Upper lobe of left lung (tissue), 4 donors: ENCODE results near the gene ZNF846.
"Not testable (repeated sequence)": the region's sequence is repeated elsewhere in the genome, so short reads cannot be mapped to it uniquely, and the experiment has no call there.

Experiments used
- POLR2A ChIP-seq, 4 donors: fragments of 450-650 bp; IDR thresholded peaks; one replicate each; pipeline ENCODE4 v1.5.1; 2016 to 2017; ENCODE audit warnings: antibody characterized with exemption in 4 of 4, mild to moderate bottlenecking in 2 of 4
- POLR2AphosphoS5 ChIP-seq, 2 donors: sonication (generic); formaldehyde crosslinking; IDR thresholded peaks; one replicate each; pipeline ENCODE4 v1.5.1; 2017; ENCODE audit warnings: antibody characterized with exemption in 2 of 2
- TF ChIP-seq, protein P1 (sequence below), 6 experiments: fragments of 450-650 bp in 4 of 6; fragments of 200-600 bp in 2 of 6; sonication (generic) in 2 of 6; IDR thresholded peaks; one replicate each; pipeline ENCODE4 v1.5.1; 2016 to 2019; ENCODE audit warnings: antibody characterized with exemption in 6 of 6

DNA sequence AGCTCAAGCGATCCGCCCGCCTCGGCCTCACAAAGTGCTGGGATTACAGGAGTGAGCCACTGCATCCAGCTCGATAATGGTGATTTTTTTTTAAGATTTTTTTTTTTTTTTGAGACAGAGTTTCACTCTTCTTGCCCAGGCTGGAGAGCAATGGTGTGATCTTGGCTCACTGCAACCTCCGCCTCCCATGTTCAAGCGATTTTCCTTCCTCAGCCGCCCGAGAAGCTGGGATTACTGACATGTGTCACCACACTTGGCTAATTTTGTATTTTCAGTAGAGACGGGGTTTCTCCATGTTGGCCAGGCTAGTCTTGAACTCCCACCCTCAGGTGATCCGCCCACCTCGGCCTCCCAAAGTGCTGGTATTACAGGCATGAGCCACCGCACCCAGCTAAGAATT is 20.1 kb upstream of the ZNF846 start:
- TF ChIP-seq POLR2A, POLR2AphosphoS5 (IDR thresholded peaks at IDR 0.05): not testable (repeated sequence)
- TF ChIP-seq, protein P1, sequence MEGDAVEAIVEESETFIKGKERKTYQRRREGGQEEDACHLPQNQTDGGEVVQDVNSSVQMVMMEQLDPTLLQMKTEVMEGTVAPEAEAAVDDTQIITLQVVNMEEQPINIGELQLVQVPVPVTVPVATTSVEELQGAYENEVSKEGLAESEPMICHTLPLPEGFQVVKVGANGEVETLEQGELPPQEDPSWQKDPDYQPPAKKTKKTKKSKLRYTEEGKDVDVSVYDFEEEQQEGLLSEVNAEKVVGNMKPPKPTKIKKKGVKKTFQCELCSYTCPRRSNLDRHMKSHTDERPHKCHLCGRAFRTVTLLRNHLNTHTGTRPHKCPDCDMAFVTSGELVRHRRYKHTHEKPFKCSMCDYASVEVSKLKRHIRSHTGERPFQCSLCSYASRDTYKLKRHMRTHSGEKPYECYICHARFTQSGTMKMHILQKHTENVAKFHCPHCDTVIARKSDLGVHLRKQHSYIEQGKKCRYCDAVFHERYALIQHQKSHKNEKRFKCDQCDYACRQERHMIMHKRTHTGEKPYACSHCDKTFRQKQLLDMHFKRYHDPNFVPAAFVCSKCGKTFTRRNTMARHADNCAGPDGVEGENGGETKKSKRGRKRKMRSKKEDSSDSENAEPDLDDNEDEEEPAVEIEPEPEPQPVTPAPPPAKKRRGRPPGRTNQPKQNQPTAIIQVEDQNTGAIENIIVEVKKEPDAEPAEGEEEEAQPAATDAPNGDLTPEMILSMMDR (IDR thresholded peaks at IDR 0.05) = not testable (repeated sequence)
